Measurements from ENCODE around the gene LYPLA2. TPM values are rescaled to one million over a fixed set of nuclear protein-coding genes. Genes with fewer than 3 reads are reported as not detected.
"Not testable (repeated sequence)": the region's sequence is repeated elsewhere in the genome, so short reads cannot be mapped to it uniquely, and the experiment has no call there.

Gene LYPLA2
- total RNA-seq, 1 donor from 2014 or later = 123 TPM

DNA sequence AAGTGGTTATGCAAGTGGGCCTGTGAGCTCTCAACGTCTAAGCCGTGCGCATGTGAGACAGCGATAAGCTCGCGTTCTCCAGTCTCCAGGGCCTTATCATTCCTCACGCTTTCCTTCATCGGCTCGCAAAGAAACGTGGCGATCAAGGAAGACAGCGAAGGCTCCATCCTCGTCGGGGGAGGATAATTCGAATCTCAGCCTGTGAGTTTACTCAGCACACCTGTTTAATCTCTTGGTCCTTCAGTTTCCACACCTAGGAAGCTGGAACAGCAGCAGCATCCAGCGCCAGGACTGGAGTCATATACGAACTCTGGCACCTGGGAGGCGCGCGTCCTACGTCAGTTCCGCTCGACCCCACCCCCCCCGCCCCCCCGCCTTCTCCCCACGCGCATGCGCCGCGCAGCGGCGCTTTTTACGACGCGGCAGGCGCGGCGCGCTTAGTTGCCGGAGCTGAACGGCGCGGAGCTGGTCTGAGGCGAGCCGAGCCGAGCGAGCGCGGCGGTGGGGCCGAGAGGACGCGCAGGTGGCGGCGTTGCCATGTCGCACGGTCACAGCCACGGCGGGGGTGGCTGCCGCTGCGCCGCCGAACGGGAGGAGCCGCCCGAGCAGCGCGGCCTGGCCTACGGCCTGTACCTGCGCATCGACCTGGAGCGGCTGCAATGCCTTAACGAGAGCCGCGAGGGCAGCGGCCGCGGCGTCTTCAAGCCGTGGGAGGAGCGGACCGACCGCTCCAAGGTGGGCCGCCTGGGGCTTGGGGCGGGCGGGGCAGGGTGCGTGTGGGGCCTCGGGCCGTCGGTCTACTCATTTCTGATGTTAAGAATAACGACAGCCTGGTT lies 12.7 kb upstream of the LYPLA2 start, which contains the start of gene PITHD1:
Gene PITHD1, plus strand, starts transcription at position 440 of the 836 bp plus-strand sequence. Its CDS starts 98 bp downstream, at position 538.
- no peak for DNase-seq (ENCODE audit: extremely low read depth, low read depth, low spot score)

DNA sequence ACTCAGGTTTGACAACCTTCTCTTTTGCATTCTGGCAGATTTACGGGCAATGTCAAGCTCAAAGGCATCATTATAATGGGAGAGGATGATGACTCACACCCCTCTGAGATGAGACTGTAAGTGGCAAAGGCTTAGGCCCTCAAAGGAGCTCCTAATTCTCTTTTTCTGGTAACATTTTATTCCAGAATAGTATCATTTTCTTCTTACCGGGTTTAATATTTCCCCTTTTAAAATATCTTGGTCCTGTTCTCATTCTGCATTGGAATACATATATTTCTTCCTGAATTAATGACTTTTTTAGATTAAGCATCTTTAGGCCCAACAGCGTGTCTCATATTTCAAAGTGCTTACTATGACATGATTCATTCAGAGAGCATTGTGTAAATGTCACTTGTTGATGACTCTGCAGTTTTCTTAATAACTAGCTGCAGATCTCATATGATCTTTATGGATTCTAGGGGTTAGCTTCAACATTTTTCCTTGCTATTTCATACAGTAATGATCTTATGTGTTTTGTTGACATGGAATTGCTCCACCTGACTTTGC lies 11.0 kb upstream of the LYPLA2 start:
- DNase-seq (ENCODE audit: extremely low read depth, low read depth, low spot score) = no peak

DNA sequence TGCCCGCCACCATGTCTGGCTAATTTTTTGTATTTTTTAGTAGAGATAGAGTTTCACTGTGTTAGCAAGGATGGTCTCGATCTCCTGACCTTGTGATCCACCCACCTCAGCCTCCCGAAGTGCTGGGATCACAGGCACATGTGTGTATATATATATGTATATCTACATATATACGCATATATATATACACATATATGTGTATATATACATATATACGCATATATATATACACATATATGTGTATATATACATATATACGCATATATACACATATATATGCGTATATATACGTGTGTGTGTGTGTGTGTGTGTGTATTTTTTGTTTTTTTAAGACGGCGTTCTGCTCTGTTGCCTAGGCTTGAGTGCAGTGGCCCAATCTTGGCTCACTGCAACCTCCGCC lies 7.8 kb upstream of the LYPLA2 start:
- DNase-seq (ENCODE audit: extremely low read depth, low read depth, low spot score) = not testable (repeated sequence)

DNA sequence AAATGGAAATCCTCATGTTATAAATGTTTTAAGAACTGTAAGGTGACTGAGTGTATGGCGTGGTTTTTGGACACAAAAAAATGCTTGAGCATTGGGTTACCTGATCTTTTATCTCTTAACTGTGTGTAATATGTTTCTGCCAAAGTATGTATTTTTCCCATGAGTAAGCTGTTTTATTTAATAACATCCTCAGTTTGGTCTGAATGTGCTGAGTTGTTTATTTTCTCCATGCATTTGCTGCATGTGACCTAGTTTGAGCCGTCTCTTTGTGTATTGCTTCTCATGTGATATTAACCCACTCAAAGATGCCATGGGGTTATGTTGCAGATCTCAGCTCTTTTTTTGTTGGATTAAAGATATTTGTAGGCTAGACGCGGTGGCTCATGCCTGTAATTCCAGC lies 6.1 kb upstream of the LYPLA2 start:
- DNase-seq (ENCODE audit: extremely low read depth, low read depth, low spot score) = no peak

DNA sequence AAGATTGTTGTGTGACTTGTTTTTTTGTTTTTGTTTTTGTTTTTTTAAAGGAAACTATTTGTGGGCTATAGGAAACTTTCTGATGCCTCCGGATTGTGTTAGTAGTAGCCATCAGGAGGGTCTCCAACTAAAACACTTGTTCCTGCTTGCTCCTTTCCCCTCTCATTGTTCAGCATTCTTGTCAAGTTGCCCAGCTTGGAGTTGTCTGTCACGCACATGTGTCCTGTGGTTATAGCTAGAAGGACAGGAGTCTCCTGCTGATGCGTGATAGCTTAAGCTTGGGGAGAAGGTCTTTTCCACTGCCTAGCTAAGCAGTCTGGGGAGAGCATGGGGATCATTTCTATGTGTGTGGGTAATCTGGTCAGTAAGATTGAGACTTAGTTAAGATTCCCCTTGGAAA lies 3.2 kb upstream of the LYPLA2 start:
- DNase-seq (ENCODE audit: extremely low read depth, low read depth, low spot score) = no peak

DNA sequence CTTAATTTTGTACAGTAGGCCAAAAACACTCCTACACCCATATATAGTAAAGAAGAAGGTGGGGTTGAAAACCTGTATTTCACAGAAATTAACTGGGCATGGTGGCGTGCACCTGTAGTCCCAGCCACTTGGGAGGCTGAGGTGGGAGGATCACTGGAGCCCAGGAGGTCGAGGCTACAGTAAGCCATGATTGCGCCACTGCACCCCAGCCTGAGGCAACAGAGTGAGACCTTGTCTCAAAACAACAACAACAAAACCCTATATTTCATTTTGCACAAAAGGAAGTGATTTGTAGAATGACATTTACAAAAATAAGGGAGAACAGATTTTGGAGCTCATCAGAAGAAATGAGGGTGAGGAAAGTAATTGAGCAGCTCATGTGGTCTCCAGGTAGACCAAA lies 2.2 kb upstream of the LYPLA2 start:
- no peak for DNase-seq (ENCODE audit: extremely low read depth, low read depth, low spot score)

DNA sequence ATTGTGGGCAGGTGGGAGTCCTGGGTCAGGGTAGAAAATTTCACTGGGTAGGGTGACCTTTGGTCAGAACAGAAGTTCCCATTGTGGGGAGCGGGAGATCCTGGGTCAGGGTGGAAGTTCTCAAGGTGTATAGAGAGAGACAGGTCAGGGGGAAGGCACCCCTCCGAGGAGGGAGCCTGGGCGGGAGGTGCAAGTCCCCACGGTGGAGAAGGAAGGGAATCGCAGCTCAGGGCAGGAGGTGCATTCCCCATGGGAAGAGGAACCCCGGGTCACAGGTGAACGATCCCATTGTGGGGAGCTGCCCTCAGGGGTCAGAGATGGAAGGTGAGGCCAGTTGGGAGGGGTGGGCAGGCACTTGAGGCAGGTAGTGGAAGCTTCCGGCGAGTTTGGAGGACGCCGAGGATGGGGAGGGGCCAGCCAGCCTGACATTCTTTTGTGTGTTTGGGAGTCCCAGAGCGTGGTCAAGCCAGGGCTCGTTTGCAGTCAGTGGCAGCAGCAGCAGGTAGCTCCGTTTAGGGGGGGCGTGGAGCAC lies 637 bp downstream of the LYPLA2 start:
- DNase-seq (ENCODE audit: extremely low read depth, low read depth, low spot score) = no peak

DNA sequence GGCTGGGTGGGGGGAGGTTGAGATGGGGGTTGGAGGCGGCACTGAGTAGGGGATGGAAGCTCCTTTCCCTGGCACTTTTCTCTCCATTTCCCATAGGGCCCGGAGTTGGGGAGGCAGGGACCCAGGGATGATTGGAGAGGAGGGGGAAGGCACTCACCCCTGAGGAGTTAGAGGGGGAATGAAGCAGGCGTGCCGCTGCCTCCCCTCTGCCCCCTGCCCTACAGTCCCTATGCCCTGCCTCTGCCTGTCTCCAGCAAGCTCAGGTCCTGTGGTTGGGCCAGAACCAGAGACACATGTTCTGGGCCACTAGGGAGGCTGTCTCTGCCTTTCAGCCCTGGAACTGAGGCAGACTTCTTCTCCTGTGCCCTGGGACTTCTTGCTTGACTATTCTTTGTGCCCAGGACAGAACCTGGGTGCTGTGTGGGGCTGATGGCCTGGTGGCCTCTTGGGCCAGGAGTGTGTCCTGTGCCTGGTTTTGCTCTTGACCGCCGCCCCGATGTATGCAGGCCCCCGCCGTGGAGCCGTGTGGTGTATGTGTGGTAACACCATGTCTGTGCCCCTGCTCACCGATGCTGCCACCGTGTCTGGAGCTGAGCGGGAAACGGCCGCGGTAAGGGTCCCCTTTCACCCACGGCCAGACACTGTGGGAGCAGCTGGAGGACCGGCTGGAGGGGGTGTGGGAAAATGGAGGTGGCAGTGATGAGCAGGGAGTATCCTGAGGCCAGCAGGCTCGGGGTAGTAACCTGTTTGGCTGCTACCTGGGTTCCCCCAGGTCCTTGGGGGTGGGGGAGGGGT lies 1.4 kb downstream of the LYPLA2 start:
- DNase-seq (ENCODE audit: extremely low read depth, low read depth, low spot score) = no peak

DNA sequence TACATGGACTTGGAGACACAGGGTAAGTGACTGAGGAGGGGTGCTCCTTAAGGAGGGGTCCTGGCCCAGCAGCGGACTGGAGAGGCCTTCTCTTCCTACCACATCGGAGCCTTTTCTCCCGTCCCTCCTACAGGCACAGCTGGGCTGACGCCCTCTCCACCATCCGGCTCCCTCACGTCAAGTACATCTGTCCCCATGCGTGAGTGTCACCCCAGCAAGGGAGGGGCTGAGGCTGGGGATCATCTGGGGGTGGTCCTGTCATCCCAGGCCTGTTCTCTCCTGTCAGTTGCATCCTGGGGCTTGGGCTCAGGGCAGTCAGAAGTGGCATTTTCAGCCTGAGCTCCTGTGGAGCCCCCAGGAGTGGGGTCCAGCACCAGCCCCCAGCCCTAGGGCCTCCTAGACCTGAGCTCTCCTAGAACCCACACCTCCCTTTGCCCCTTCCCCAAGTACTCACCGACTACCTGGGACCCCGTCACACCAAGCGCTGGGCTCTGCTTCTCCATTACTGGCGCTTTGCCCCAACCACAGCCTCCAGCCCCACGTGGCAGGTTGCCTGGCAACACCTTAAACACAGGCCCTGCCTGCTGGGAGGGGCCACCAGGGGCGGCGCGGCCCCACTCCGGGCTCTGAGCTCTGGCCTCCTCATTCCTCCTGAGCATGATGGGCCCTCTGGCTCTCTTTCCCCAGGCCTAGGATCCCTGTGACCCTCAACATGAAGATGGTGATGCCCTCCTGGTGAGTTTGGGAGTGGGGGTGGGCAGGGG lies 2.3 kb downstream of the LYPLA2 start:
- DNase-seq (ENCODE audit: extremely low read depth, low read depth, low spot score) = no peak

DNA sequence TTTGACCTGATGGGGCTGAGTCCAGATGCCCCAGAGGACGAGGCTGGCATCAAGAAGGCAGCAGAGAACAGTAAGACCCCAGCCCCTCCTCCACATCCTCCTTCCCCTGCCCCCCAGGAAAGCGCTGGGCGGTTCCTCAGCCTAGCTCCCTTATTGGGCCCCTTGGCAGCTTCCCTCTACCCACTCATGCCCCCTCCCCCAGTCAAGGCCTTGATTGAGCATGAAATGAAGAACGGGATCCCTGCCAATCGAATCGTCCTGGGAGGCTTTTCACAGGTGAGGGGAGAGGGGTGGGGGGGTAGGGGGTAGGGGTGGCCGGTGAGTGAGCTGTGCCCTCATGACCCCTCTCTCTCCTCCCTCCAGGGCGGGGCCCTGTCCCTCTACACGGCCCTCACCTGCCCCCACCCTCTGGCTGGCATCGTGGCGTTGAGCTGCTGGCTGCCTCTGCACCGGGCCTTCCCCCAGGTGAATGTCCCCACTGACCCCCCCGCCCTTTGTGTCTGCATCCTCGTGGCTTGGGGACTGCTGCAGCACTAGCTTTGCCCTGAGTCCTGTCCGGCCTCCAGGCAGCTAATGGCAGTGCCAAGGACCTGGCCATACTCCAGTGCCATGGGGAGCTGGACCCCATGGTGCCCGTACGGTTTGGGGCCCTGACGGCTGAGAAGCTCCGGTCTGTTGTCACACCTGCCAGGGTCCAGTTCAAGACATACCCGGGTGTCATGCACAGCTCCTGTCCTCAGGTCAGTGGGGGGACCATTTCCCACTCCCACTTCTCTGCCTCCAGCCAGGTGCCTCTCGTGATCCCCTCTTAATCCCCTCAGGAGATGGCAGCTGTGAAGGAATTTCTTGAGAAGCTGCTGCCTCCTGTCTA lies 3.2 kb downstream of the LYPLA2 start:
- no peak for DNase-seq (ENCODE audit: extremely low read depth, low read depth, low spot score)

DNA sequence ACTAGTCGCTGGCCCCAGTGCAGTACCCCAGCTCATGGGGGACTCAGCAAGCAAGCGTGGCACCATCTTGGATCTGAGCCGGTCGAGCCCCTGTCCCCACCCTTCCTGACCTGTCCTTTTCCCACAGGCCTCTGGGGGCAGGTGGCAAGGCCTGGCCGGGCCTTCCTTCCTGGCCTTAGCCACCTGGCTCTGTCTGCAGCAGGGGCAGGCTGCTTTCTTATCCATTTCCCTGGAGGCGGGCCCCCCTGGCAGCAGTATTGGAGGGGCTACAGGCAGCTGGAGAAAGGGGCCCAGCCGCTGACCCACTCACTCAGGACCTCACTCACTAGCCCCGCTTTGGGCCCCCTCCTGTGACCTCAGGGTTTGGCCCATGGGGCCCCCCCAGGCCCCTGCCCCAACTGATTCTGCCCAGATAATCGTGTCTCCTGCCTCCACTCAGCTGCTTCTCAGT lies 3.8 kb downstream of the LYPLA2 start:
- DNase-seq (ENCODE audit: extremely low read depth, low read depth, low spot score) = not testable (repeated sequence)

DNA sequence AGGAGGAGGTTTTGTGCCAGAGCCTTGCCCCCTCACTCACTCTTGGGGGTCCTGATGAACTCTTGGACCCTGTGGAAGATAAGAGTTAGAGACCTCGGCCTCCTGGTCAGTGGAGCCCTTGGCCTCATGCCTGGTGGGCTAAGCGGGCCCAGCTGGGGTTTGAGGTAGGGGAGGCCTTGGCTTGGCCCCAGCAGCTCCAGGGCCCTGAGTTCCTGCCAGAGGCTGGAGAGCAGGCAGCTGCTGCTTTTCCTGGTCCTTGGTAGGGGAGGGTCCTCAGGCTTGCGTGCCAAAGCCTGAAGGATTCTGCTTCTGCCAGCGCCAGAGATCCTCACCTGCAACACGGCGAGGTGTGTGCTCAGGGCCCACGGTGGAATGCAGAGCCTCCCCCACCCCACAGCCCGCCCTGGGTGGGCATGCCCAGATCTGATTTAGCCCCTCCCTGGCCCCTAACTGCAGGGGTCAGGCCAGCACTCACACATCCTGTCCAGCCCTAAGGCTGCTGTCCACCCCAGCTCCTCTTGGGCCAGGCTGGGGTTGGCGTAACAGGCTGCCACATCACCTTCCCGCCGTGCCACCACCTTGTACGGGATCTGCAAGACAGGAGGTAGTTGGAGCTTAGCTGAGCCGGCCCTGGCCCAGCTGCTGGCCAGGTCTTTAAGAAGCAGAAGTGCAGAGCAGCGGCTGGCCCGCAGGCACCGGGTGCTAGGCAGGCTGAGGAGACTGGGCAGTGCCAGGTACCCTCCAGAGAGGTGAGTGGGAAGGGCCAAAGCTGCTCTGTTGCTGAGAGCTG lies 4.9 kb downstream of the LYPLA2 start:
- no peak for DNase-seq (ENCODE audit: extremely low read depth, low read depth, low spot score)

DNA sequence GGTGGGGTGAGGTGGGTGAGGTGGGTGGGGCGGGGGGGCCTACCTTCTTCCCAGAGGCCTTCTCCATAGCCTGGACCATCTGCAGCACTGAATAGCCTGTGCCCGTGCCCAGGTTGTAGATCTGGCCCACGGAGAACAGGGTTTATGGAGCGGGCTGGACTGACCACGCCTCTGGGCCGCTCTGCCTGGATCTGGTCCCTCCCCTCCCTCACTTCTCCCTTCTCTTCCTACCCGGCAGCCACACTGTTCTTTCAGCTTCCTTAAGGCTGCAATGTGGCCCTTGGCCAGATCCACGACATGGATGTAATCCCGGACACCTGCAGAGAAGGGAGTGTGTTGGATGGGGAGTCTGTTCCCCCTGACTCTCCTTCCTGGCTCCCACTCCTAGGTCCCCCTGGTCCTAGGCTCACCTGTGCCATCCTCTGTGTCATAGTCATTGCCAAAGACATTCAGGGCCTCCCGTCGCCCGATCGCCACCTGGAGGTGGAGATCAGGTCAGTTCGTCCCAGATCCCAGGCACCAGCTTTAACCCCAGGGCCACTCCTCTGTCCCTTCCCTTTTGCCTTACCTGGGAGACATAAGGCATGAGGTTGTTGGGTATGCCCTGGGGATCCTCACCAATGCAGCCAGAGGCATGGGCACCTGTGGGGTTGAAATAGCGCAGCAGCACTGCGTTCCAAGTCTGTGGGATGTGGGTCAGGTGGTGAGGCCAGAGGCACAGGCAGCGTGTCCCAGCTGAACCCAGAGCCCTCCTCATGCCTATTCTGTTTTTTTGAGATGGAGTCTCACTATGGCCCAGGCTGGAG lies 5.7 kb downstream of the LYPLA2 start:
- no peak for DNase-seq (ENCODE audit: extremely low read depth, low read depth, low spot score)

DNA sequence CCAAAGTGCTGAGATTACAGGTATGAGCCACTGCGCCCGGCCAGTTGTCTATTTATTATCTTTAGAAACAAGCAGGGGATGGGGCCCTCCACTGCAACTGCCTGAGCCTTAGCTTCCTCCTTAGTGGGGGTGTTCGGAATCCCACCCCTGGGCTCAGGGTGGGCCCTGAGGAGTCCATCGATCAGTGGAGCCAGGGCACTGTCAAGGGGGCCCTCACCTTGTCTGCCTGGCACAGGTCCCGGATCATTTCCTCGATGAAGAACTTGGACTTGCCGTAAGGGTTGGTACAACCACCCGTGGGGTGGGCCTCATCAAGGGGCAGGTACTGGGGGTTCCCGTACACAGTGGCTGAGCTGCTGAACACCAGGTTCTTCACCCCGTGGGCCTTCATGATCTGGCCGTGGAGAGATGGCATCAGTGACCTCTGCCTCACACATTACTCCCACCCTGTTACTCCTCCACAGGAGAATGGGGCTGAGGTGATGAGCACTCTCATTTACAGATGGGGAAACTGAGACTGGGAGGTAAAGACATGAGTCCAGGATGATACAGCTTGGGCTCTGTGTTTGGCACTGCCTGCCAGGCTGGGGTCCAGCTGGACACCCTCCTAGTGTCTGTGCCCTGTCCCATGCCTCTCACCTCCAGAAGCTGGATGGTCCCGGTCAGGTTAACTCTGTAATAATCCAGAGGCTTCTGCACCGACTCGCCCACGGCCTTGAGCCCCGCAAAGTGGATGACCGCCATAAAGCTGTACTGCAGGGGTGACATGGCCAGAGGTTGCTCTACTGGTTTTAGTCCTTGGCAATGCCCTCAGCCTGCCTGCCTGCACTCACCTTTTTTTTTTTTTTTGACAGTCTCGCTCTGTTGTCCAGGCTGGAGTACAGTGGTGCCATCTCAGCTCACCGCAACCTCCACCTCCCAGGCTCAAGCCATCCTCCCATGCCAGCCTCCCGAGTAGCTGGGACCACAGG lies 6.8 kb downstream of the LYPLA2 start:
- no peak for DNase-seq (ENCODE audit: extremely low read depth, low read depth, low spot score)

DNA sequence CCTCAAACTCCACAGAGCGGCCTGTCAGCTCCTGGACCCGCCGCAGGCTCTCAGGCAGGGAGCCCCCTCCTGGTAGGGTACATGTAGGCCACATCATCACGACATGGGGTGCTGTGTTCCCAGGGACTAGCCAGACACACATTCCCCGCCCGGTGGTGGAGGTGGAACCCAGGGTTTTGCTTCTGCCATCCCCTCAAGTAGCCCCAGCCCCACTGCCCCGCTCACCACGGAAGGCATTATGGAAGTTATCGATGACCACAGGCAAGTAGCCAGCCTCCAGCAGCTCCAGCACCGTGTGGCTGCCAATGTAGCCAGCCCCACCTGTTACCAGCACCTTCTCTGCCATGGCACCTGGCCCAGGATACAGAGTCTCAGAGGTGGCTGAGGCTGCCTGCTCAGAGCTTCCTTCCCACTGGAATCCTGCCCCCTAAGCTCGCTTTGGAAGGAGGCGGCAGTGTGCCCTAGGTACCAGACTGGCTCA lies 7.8 kb downstream of the LYPLA2 start:
- no peak for DNase-seq (ENCODE audit: extremely low read depth, low read depth, low spot score)

DNA sequence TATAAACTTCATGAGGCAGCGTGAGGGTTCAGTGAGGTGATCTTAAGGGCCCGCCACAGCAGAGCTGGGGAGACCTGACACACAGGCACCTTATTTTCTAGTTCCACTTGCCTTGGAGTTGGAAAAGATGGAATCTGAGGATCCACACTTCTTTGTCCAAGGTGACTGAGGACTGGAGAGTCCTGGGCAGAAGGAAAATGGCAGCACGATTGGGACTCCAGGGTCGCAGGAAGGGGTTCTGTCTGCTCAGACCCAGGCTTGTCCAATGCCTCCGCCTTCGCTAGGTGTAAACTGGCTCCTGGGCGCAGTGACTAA lies 8.3 kb downstream of the LYPLA2 start:
- no peak for DNase-seq (ENCODE audit: extremely low read depth, low read depth, low spot score)

All from glomerular endothelial cell (primary cell).